Measurements from ENCODE around the gene SEPTIN3.
"Not testable (repeated sequence)": the region's sequence is repeated elsewhere in the genome, so short reads cannot be mapped to it uniquely, and the experiment has no call there.

The SEPTIN3 gene

GRCh38 chr22:41940832-41941765 is 28.1 kb upstream of the SEPTIN3 start:
- peak; percentile 90 for DNase-seq (ENCODE audit: low read depth, low spot score)

GRCh38 chr22:41943661-41944209 is 25.5 kb upstream of the SEPTIN3 start:
- no peak for DNase-seq (ENCODE audit: low read depth, low spot score)

- DNase-seq (ENCODE audit: low read depth, low spot score) = peak; percentile 99
Measured at GRCh38 chr22:41946629-41947423, 22.4 kb upstream of the SEPTIN3 start, which contains the start of gene CENPM. TSS of gene CENPM (minus strand) at chr22:41947152. CDS start at chr22:41947076, 76 bp downstream.

GRCh38 chr22:41947424-41948080 is 21.7 kb upstream of the SEPTIN3 start:
- DNase-seq (ENCODE audit: low read depth, low spot score) = no peak

- DNase-seq (ENCODE audit: low read depth, low spot score) = no peak
Measured at GRCh38 chr22:41948142-41948541, 21.1 kb upstream of the SEPTIN3 start.

GRCh38 chr22:41948928-41949296 is 20.3 kb upstream of the SEPTIN3 start:
- DNase-seq (ENCODE audit: low read depth, low spot score) = not testable (repeated sequence)

GRCh38 chr22:41949297-41949965 is 19.8 kb upstream of the SEPTIN3 start:
- DNase-seq (ENCODE audit: low read depth, low spot score) = no peak

GRCh38 chr22:41951898-41952474 is 17.3 kb upstream of the SEPTIN3 start, which contains the start of gene SMIM45:
TSS of gene SMIM45 (plus strand) at chr22:41952150.
- peak; percentile 64 for DNase-seq (ENCODE audit: low read depth, low spot score)

GRCh38 chr22:41952713-41953112 is 16.5 kb upstream of the SEPTIN3 start:
- no peak for DNase-seq (ENCODE audit: low read depth, low spot score)

- no peak for DNase-seq (ENCODE audit: low read depth, low spot score)
Measured at GRCh38 chr22:41957941-41958556, 11.2 kb upstream of the SEPTIN3 start.

- DNase-seq (ENCODE audit: low read depth, low spot score) = no peak
Measured at GRCh38 chr22:41963453-41964111, 5.7 kb upstream of the SEPTIN3 start.

GRCh38 chr22:41964112-41964491 is 5.1 kb upstream of the SEPTIN3 start:
- no peak for DNase-seq (ENCODE audit: low read depth, low spot score)

GRCh38 chr22:41966225-41966606 is 3.0 kb upstream of the SEPTIN3 start:
- no peak for DNase-seq (ENCODE audit: low read depth, low spot score)

- peak; percentile 81 for DNase-seq (ENCODE audit: low read depth, low spot score)
Measured at GRCh38 chr22:41966607-41967240, 2.5 kb upstream of the SEPTIN3 start.

- DNase-seq (ENCODE audit: low read depth, low spot score) = no peak
Measured at GRCh38 chr22:41968601-41969000, 642 bp upstream of the SEPTIN3 start.

GRCh38 chr22:41970601-41971000 is 1.4 kb downstream of the SEPTIN3 start:
- DNase-seq (ENCODE audit: low read depth, low spot score) = no peak

- DNase-seq (ENCODE audit: low read depth, low spot score) = no peak
Measured at GRCh38 chr22:41971431-41971830, 2.2 kb downstream of the SEPTIN3 start.

GRCh38 chr22:41974691-41975290 is 5.5 kb downstream of the SEPTIN3 start:
- DNase-seq (ENCODE audit: low read depth, low spot score) = no peak

Data from ELF-1 (cell line).